CD1c-positive myeloid dendritic cell (primary cell): Measurements from ENCODE around the gene CFHR5.
"Not testable (repeated sequence)": the region's sequence is repeated elsewhere in the genome, so short reads cannot be mapped to it uniquely, and the experiment has no call there.

Experiments used
- DNase-seq: peaks from one replicate; pipeline ENCODE4 v3.0.0-alpha.2; 2016; ENCODE audit errors: extremely low spot score

CFHR5 gene

DNA sequence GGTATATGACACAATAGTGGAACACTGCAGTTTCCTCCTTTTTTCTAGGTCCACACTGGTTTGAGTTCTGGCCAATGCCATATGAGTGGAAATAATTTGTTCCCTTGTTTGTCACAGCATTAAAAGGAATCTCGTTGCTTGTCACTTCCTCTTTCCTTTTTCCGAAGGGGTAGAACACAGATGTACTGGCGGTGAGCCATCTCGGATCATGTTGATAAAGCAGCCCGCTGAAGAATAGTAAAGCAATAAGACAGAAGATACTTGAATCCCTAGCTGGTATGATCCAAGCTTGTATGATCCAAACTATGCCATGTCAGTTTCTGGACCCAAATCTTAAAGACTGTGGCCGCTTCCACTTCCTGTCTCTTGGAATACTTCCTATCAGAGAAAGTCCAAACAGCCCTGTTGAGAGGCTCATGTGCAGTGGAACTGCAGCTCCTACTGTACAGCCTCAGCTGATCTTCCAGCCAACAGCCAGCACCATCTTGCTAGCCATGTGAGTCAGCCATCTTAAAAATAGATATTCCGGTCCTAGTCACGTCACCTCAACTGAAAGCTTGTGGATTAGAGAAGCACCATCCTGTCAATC, 40.3 kb downstream of the CFHR5 start:
- no peak for DNase-seq

DNA sequence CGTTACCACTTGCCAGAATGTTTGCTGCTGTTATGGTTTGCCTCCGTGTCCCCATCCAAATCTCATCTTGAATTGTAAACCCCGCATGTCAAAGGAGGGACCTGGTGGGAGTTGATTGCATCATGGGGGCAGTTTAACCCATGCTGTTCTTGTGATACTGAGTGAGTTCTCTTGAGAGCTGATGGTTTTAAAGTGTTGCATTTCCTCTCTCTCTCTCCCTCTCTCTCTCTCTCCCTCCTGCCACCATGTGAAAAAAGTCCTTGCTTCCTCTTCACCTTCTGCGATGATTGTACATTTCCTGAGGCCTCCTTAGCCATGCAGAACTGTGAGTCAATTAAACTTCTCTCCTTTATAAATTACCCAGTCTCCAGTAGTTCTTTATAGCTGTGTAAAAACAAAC, 44.4 kb downstream of the CFHR5 start:
- DNase-seq, result no peak

DNA sequence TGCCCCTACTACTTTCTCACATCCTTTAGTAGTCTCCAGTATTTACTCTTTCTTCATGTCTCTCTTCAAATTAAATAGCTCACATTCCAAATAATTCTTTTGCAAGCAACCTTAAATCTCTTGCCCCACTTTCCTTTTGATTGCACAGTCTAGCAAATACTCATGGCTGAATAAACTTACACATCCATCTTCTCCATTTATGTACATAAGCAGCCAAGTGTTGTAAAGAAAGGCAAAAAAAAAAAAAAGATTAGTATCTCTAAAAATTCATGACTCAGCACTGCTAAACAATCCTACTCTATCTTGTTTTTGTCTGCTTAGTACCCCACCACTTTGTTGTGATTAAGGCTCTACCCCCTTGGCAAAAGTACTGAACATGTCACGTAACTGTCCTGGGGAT, 47.1 kb downstream of the CFHR5 start:
- no peak for DNase-seq

DNA sequence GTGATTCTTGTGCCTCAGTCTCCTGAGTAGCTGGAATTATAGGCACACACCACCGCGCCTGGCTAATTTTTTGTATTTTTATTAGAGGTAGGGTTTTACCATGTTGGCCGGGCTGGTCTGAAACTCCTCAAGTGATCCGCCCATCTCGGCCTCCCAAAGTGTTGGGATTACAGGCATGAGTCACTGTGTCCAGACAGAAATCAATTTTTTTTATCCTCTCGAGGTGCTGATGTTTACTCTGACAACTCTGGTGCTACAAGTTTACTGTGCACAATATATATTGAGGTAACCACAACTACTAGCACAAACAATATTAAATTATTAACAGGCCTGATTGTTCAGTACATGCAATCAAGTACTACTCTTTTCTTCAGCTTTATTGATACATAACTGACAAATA, 50.0 kb downstream of the CFHR5 start:
- no peak for DNase-seq

DNA sequence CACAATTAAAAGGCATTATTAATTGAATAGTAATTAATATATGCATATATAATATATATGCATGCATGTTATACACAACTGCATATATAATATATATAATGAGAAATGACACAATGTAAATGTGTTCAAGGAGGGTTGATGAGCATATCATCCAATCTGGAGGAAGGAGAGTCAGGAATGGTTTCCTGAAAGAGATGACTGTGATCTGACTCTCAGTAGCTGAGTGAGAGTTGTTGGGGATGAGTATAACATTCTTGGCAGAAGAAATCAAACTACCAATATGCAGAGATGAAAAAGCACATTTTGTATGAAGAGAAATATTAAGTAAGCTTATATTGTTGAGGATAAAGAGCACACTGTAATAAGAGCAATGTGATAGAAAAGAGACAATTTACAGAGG, 52.4 kb downstream of the CFHR5 start:
- no peak for DNase-seq

DNA sequence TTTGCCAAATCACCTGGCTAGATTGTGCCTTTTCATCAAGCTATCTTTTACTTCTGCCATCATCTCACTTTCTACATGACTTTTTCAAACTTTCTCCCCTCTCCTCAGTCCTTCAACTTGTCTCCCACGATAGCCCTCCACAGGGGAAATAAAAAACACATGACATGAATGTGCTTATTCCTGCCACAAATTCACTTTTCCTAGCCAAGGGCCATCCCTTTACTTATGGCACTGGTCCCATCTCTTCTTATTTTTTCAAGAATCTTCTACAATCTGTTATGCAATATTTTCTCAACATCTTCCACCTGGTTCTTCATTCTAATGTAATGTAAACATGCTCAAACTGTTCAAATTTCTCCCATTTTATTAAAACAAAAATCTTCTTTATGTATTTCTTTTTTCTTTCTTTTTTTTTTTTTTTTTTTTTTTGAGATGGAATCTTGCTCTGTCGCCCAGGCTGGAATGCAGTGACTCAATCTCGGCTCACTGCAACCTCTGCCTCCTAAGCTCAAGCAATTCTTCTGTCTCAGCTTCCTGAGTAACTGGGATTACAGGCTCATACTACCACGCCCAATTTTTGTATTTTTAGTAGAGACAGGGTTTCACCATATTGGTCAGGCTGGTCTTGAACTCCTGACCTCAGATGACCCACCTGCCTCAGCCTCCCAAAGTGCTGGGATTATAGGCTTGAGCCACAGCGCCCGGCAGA, 57.4 kb downstream of the CFHR5 start:
- DNase-seq, result not testable (repeated sequence)

DNA sequence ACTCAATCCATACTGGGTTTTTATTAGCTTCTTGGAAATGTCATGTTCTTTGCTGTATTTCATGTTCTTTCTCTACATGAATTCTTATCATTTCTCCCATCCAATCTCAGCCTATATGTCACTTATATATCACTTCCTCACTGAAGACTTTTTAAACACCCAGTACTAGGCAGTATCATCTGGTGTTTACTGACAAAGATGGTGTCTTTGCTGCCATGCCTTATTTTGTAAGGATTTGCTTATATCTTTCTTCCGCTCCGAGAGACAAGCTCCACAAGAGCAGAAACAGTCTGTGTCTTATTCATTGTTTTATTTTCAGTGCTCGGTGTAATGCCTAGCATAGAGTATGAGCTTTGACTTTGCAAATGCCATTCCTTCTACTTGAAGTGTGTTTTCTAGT, 59.5 kb downstream of the CFHR5 start:
- no peak for DNase-seq

DNA sequence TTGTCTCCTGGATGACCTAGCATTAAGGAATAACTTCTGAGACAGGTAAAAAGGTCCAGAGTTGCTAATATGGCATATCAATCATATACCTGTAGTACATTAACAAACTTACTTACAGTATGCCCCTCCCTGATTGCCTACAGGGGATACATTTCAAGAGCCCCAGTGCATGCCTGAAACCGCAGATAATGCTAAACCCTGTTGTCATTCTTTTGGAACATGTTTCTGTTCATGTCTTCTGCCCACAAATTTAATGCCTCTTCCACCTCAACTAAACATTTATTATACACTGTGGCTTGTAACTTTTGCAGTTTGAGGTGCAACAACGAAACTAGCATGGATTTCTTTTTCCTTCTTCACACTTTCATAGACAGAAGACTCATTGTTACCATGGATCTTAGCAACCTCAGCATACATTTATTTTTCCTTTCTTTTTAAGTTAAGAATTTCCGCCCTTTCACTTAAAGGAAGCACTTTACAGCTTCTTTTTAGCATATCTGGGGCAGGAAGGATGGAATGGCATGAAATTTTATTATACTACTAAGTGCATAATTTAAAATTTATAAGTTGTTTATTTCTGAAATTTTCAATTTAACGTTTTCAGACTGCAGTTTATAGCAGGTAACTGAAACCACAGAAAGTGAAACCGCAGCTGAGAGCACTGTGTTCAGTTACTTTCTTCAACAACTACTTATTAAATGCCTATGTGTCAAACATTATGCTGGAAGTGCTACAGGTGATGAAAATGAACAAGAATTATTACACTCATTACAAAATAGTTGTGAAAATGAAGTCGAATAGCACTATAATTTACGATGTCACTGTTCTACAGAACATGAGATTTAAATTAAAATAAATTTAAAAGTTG, 64.4 kb downstream of the CFHR5 start:
- no peak for DNase-seq

DNA sequence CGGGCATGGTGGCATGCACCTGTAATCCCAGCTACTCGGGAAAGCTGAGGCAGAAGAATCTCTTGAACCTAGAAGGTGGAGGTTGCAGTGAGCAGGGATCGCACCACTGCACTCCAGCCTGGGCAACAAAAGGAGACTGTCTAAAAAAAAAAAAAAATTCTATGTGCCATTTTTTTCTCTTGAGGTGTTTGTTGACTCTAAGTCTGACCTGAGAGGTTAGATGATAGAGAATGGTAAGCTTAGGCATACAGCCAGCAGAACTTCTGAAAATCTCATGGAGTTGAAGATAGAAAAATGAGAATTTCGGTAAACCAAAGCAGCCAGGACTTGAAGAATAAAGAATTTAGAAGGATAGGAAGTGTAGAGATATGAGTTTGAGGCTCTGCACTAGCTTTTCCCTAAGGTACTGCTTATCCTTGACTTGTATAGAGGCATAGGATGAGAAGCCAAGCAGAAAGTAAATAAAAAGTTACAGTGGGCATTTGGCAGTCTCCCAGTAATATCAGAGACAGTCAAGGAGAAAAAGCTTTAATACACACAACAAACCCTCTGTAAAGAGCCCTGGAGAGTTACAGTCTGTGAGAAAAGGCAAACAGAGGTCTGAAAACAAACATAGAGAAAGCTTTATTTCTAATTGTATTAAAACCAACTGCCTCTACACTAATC, 65.5 kb downstream of the CFHR5 start:
- DNase-seq, result no peak

DNA sequence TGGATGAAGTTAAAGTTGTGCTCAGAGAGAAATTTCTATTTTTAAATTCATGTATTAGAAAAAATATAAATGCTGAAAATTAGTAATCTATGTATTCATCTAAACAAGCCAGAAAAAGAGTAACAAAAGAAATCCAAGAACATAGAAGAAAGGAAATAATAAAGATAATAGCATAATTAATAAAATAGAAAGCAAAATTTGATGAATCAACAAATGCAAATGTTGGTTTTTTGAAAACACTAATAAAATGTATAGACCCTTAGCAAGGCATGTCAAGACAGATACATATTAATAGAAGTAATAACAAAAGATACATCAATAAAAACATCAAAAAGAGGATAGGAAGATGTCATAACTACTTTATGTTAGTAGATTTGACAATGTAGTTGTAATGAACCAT, 71.7 kb downstream of the CFHR5 start:
- no peak for DNase-seq
